Occipital lobe (tissue), 2 donors: ENCODE results near the gene EXOC4. TPM values are rescaled to one million over a fixed set of nuclear protein-coding genes. Genes with fewer than 3 reads are reported as not detected.

Experiments
- DNase-seq: peaks from one replicate; lab custom pipeline; 2025; lab: John Stamatoyannopoulos, UW
- total RNA-seq: library from RNA; depleted of rRNA; stranded (reverse); fragments of >200 nt; gene quantifications from one replicate; pipeline ENCODE4 v1.2.3, GENCODE V29; 2014

EXOC4 gene
- total RNA-seq, 1 donor from 2014 or later = 341 TPM

GRCh38 chr7:133703547-133703946, 450.7 kb downstream of the EXOC4 start:
- no peak for DNase-seq

GRCh38 chr7:133704453-133704852, 451.6 kb downstream of the EXOC4 start:
- DNase-seq = no peak

DNA sequence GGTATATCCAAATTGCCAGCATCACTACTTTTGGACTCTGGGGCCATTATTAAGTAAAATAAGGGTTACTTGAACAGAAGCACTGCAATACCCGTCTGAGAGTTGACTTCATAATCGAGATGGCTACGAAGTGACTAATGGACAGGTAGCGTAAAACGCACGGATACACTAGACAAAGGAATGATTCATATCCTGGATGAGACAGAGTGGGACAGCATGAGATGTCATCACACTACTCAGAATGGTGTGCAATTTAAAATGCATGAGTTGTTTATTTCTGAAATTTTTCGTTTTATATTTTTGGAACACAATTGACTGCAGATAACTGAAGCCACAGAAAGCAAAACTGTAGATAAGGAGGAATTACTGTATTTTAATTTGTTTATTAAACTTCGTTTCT, 452.7 kb downstream of the EXOC4 start:
- no peak for DNase-seq

DNA sequence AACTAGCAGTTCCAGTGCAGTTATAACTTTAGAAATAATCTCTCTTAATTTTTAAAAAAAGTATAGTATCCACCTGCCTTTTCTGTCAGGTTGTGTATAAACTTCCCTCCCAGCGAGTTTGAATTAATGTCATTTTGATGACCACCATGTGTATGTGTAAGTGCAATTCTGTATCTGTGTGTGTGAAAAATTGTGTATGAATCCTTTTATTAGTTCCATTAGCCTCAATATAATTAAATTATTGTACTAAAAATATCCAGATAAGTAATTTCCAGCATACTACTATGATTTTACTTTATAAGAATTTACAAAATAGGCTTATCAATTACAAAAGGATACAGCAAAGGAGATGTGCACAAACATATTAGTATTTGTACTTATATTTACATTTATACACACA, 453.1 kb downstream of the EXOC4 start:
- DNase-seq = no peak

DNA sequence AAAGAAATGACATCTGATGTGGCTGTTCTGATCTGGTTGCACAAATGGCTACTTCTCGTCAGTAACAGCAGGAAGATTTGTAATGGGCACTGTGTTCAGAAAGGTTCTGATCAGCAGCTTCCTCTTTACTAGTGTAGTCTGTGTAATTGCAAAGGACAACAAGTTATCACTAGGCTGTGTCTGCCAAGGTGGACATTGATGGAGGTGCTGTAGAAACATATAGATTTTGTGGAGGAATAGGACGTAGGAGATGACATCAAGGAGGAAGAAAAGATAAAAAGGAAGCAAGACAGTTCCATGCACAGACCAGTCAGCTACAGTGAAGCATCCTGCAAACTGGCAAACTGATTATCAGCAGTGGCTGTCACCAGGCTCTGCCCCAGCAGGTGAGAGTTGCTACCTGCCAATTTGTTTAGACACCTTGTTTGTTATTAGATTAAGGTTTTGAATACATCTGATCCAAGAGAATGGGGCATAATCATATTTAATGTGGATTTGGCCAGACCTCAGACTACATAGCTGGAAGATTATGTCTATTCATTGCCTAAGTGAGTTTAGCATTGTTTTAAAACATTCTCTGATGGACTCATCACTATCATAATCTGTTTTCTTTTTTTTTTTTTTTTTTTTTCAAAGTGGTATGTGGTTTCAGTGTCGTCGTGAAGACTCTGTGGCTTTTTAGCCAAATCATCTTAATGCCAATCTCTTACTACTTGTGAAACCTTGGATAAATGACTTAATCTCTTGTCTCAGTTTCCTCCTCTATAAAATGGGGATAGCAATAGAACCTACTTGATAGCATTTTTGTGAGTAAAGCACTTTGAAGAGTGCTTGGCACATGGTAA, 456.4 kb downstream of the EXOC4 start:
- no peak for DNase-seq

DNA sequence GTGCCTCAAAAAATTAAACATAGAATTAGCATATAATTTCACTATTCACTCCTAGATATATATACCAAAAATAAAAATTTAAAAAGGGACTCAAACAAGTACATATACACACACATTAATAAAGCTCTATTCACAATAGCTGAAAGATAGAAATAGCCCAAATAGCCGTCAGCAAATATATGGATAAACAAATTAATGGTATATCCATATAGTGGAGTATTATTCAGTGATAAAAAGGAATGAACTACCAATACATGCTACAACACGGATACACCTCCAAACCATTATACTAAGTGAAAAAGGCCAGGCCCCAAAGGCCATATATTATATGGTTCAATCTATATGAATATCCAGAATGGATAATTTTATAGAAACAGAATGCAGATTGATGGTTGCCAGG, 459.7 kb downstream of the EXOC4 start:
- DNase-seq = no peak

DNA sequence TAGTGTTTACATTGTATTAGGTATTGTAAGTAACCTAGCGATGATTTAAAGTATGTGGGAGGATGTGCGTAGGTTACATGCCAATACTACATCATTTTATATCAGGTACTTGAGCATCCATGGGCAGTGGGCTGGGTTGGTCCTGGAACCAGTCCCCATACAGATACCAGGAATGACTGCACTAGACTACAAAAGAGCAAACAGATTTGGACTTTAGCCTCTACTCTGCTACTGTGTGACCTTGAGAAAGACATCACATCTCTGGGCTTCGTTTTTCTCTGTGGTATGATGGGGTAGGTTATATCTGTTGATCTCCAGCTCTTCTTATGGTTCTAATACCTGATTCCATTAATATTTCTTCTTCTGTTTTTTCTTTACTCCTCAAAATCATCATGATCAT, 461.8 kb downstream of the EXOC4 start:
- no peak for DNase-seq

DNA sequence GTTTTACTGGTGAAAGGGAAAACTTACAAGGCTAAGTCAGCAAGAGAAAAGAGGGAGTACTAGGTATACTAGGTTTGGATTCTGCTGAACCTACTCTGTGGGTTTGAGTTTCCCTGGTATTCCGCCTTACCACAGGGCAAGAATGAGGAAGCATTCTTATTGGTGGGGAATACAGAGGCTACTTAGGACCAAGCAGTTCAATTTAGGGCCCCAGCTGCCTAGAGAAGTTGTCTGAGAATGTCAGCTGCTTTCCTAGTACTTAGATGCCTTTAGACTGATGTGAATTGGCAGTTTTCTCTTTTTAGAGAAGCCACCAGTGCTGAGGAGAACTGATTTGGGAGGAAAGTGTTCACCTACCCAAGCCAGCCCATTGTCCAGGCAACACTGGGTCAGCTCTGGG, 465.3 kb downstream of the EXOC4 start:
- DNase-seq = no peak

DNA sequence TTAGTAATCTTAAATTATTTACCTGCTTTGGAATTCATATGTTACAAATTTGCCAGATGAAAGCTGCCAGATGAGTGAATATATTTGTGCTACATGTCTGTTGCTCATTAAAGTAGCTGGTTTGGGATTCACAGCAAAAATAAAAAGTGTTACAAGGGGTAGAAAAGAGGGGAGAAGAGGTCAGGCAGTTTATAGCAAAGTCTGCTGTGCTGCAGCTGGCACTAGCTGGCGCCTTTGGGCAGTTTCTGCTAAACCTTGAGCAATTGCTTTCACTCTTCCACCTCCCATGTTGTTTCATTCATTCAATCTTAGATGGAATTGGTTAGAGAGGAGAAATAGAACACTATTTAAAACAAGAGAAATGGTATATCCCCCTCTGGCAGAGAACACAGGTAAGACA, 470.2 kb downstream of the EXOC4 start:
- DNase-seq = no peak

DNA sequence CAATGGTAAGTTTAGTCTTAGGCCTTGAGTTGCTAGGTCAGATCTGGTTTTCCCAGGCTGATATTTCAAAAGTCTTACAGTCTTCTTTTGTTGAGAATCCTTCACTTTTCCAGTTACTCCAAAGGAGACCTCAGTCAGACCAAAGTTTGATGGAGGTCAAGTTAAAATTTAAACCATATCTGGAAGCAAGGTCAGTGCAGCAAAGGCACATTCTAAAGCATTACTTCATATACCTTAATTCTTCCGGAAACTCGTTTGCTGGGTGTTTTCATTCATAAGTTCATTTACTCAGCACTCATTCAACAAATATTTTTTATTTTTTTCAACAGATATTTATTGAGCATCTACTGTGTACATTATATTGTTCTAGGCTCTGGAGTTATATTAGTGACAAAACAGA, 471.3 kb downstream of the EXOC4 start:
- no peak for DNase-seq

DNA sequence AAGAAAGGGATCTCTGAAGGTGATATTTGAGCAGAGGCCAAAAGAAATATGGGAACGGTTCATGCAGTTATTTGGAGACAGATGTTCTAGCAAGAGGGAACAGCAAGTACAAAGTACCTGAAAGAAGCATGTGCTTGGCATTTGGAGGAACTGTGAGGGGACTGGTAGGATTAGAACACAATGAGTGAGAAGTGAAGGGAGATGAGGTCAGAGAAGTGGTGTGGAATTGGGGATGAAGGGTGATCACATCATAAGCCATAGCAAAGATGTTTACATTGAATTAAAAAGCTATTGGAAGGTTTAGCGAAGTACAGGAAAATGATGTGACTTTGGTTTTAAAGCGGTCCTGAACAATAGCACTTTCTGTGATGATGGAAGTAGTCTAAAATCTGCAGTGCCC, 471.8 kb downstream of the EXOC4 start:
- no peak for DNase-seq

GRCh38 chr7:133727476-133728214, 474.8 kb downstream of the EXOC4 start:
- DNase-seq = no peak

GRCh38 chr7:133730360-133730759, 477.5 kb downstream of the EXOC4 start:
- DNase-seq = no peak

DNA sequence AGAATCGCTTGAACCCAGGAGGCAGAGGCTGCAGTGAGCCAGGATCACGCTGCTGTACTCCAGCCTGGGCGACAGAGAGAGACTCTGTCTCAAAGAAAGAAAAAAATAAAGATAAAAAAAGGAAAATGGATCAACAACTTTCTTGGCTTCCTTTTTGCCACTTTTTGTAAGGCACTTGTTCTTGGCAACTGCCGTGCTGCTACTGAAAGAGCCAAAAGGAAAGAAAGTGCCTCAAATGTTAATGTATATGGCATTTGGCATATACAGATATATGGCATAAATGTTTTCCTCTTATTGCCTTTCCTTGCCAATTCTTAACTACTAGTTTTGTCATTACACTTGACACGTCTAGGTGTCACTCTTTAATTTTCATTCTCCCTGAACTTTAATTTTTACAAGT, 480.5 kb downstream of the EXOC4 start:
- no peak for DNase-seq

DNA sequence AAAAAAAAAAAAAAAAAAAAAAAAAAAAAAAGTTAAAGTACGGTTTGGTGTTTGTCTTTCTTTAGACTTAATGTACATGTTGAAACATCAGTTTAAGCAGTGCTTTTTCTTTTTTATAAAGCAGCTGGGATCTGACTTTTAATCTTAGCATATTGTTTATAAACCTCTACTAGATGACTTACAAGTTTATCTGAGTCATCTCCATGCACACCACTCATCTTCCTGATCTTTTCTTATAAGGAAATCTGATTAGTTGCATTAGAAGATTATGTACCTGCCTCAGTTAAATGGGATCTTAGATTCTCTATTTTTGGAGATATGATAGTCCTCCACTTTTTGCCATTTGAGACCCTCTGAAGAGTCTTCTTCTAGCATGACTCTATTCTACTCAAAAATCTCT, 482.3 kb downstream of the EXOC4 start:
- DNase-seq = no peak

DNA sequence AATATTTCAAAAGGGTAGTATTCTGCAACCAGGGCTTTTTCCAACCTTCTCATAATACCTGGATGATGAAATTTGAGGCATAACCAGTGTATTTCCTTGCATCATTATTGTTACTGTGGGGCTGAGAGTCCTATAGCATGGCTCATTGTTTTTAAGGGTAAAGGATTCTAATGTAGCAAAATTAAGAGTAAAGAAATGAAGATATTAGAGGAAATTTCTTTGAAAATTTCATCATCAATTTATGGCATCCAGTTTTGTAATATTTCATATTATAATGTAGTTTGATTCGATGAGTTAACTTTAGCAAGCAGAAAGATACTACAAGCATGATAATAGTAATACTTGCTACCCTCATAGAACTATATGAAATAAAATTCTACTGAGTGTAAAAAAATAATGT, 486.9 kb downstream of the EXOC4 start:
- no peak for DNase-seq

- DNase-seq = no peak
These were observed 488.2 kb downstream of the EXOC4 start for GRCh38 chr7:133741078-133741477.

- DNase-seq = no peak
These were observed 488.8 kb downstream of the EXOC4 start for GRCh38 chr7:133741703-133742102.

- no peak for DNase-seq
These were observed 490.0 kb downstream of the EXOC4 start for GRCh38 chr7:133742709-133743538.

DNA sequence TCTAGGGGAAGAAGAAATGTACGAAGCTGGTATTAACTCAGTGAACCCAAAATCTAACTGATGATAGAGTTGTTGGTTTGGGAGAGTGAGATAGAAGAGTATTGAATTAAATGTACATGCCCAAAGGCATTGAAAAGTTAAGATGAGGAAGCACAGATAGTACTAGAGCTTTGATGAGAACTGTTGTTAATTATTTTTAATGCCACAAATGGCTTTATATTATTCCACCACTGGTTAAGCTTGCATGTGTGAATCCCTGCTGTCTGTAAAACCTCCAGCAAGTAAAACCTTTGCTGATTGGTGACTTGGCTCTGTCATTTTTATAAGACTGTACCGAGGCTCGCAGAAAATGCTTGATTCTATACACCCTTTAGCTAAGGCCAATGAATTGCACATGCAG, 491.6 kb downstream of the EXOC4 start:
- DNase-seq = no peak

- no peak for DNase-seq
These were observed 493.4 kb downstream of the EXOC4 start for GRCh38 chr7:133746305-133746704.

GRCh38 chr7:133746847-133747246, 494.0 kb downstream of the EXOC4 start:
- no peak for DNase-seq
